ENCODE results near the gene USP19. TPM values are rescaled to one million over a fixed set of nuclear protein-coding genes. Genes with fewer than 3 reads are reported as not detected.

The USP19 gene, protein sequence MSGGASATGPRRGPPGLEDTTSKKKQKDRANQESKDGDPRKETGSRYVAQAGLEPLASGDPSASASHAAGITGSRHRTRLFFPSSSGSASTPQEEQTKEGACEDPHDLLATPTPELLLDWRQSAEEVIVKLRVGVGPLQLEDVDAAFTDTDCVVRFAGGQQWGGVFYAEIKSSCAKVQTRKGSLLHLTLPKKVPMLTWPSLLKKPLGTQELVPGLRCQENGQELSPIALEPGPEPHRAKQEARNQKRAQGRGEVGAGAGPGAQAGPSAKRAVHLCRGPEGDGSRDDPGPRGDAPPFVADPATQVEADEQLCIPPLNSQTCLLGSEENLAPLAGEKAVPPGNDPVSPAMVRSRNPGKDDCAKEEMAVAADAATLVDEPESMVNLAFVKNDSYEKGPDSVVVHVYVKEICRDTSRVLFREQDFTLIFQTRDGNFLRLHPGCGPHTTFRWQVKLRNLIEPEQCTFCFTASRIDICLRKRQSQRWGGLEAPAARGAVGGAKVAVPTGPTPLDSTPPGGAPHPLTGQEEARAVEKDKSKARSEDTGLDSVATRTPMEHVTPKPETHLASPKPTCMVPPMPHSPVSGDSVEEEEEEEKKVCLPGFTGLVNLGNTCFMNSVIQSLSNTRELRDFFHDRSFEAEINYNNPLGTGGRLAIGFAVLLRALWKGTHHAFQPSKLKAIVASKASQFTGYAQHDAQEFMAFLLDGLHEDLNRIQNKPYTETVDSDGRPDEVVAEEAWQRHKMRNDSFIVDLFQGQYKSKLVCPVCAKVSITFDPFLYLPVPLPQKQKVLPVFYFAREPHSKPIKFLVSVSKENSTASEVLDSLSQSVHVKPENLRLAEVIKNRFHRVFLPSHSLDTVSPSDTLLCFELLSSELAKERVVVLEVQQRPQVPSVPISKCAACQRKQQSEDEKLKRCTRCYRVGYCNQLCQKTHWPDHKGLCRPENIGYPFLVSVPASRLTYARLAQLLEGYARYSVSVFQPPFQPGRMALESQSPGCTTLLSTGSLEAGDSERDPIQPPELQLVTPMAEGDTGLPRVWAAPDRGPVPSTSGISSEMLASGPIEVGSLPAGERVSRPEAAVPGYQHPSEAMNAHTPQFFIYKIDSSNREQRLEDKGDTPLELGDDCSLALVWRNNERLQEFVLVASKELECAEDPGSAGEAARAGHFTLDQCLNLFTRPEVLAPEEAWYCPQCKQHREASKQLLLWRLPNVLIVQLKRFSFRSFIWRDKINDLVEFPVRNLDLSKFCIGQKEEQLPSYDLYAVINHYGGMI (N-terminal part only)
- total RNA-seq: 10 to 100 TPM; 42.6 to 76.4 (median 57.2) TPM

DNA sequence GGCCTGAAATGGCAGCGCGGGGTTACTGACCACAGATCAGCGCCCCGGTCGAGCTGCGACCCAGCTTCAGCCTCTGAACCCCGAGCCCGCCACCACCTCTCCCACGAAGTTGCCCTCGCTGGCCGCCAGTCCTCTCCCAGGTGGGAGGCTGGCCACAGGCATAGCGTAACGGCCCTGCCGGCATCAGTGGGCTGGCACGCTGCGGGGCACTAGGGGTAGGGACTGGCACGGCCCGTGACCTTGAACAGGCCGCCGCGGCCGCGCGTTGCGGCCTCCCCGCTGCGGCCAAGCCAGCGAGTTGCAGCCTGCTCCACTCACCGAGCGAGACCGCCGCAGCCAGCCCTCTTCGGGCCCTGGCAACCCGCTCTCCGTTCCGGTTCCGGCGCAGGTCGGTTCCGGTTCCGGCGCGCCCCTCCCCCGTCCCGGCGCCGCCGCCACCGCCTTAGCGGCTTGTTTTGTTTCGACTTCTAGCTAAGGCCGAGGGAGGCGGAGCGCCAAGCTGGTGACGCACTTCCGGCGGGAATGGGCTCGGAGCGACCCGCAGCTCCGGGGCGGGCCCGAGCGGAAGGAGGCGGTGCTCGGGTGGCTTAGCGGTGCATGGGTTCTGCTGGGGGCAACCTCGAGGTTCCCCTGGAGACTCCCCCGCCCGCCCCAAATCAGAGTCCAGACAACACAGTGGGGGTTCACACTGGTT is at the start of gene USP19:
Gene USP19 (minus strand): TSS at position 386 of the 694 bp plus-strand sequence. CDS start 1,678 bp downstream, outside the sequence.
- Histone ChIP-seq H3K4me3 (peak within 1 kb of the TSS; percentile 58 to 99 (median 88)), H3K27me3 (no peaks in the 10 kb centered on the region), H3K36me3 (peaks cover 48 to 80% (median 74%) of the 10 kb centered on the region in 4 donors), H3K9me3 (no peaks in the 10 kb centered on the region), H3K27ac (peak within 1 kb of the TSS; percentile 89 to 99 (median 96)), H3K4me1 (peaks cover 15 to 25% (median 19%) of the 10 kb centered on the region in 4 donors)
- DNase-seq (peak; percentile 97 to 100), ATAC-seq (ENCODE audit: low FRiP score in 2 of 2) (peak; percentile 88 to 96)
- WGBS, 2 donors: 1 to 2% methylated on average over 10 to 39 of the region's 70 CpGs
- TF ChIP-seq POLR2AphosphoS5 (IDR thresholded peaks at IDR 0.05) (peak; percentile 92 to 96), POLR2A (IDR thresholded peaks at IDR 0.05) (peak; percentile 49 to 93 (median 72)), EP300 (IDR thresholded peaks at IDR 0.05) (peak in 1 of 4 donors; percentile 48)
- TF ChIP-seq, protein P1, sequence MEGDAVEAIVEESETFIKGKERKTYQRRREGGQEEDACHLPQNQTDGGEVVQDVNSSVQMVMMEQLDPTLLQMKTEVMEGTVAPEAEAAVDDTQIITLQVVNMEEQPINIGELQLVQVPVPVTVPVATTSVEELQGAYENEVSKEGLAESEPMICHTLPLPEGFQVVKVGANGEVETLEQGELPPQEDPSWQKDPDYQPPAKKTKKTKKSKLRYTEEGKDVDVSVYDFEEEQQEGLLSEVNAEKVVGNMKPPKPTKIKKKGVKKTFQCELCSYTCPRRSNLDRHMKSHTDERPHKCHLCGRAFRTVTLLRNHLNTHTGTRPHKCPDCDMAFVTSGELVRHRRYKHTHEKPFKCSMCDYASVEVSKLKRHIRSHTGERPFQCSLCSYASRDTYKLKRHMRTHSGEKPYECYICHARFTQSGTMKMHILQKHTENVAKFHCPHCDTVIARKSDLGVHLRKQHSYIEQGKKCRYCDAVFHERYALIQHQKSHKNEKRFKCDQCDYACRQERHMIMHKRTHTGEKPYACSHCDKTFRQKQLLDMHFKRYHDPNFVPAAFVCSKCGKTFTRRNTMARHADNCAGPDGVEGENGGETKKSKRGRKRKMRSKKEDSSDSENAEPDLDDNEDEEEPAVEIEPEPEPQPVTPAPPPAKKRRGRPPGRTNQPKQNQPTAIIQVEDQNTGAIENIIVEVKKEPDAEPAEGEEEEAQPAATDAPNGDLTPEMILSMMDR (IDR thresholded peaks at IDR 0.05): peak in 3 of 6 experiments; percentile 26 to 53 (median 50)

- Histone ChIP-seq H3K9me3 (no peaks in the 10 kb centered on the region), H3K27ac (peak overlapping the region; percentile 91 to 95 (median 94)), H3K36me3 (peaks cover 8 to 21% (median 16%) of the 10 kb centered on the region in 4 donors), H3K4me3 (peak overlapping the region in 3 of 4 donors; percentile 87 to 93 (median 92)), H3K4me1 (peaks cover 21 to 43% (median 25%) of the 10 kb centered on the region in 4 donors), H3K27me3 (no peaks in the 10 kb centered on the region)
- TF ChIP-seq POLR2AphosphoS5 (IDR thresholded peaks at IDR 0.05) (no peak), POLR2A (IDR thresholded peaks at IDR 0.05) (no peak), EP300 (IDR thresholded peaks at IDR 0.05) (no peak)
- TF ChIP-seq, protein P1 (IDR thresholded peaks at IDR 0.05): no peak
- WGBS, 2 donors: 89 to 94% methylated on average over 2 to 6 of the region's 6 CpGs
- DNase-seq: no peak
- no peak for ATAC-seq (ENCODE audit: low FRiP score in 2 of 2)
Observed at GRCh38 chr3:49166752-49167556, 46.3 kb upstream of the USP19 start.

DNA sequence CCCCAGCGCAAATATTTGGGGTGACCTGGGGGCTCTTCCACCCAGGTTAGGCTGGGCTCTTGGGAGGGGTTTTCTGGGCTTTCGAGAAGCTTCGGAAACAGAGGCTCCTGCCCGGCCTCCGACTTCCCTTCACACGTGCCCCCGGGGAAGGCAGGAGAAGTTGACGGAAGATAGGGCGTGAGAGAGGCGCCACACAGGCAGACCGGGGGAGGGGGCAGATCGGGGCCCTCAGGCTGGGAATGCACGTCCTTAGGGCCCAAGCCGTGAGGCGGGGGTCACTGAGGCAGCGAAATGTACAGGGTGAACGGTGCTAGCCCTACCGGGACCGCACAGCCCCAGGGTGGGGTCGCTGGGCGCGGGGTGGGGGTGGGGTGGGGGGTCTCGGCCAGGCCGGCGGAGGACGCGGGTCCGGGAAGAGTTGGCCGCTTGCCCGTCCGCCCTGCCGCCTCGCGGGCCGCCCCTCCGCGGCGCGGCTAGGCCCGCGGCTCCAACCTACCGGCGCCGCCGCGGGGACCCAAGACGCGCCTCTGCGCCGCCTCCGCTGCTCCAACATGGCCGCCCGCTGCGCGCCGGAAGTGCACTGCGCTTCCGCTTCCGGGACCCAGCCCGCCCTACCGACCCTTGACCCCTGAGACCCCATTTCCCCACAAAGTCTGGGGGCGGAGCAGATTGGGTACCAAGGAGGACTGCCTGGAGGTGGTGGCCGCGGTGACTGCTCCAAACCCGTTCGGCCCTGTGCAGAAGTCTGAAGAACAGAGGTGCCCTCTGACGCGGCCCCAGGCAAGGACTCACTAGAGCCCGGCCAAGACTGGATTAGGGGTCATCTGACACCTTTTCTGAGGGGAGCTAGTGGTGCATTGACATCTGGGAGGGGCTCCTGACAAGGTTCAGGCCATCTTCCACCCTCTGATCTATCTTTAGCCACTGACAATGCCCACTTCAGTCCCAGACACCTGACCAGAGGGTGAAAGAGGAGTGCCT is 45.4 kb upstream of the USP19 start, which contains the start of gene CCDC71:
Gene CCDC71 (minus strand): TSS at position 561 of the 981 bp plus-strand sequence. CDS start 2,123 bp downstream, outside the sequence.
- DNase-seq: peak; percentile 63 to 96
- ATAC-seq (ENCODE audit: low FRiP score in 2 of 2): peak; percentile 58 to 89
- H3K36me3 ChIP-seq: peaks cover 8 to 28% (median 16%) of the 10 kb centered on the region in 4 donors
- H3K4me1 ChIP-seq: peaks cover 20 to 39% (median 23%) of the 10 kb centered on the region in 4 donors
- WGBS, 2 donors: 6 to 14% methylated on average over 15 to 63 of the region's 69 CpGs
- H3K27ac ChIP-seq: peak within 1 kb of the TSS; percentile 91 to 95 (median 94)
- H3K4me3 ChIP-seq: peak within 1 kb of the TSS; percentile 75 to 93 (median 90)
- H3K27me3 ChIP-seq: no peaks in the 10 kb centered on the region
- TF ChIP-seq, protein P1 (IDR thresholded peaks at IDR 0.05): no peak
- TF ChIP-seq EP300 (IDR thresholded peaks at IDR 0.05): no peak
- peak in 2 of 4 donors; percentile 42 to 73 for TF ChIP-seq POLR2A (IDR thresholded peaks at IDR 0.05)
- peak; percentile 65 to 92 for TF ChIP-seq POLR2AphosphoS5 (IDR thresholded peaks at IDR 0.05)
- H3K9me3 ChIP-seq: no peaks in the 10 kb centered on the region

Measured in upper lobe of left lung (tissue), 6 donors.